GM20431 (cell line): Measurements from ENCODE around the gene RPL18.
"Not testable (repeated sequence)": the region's sequence is repeated elsewhere in the genome, so short reads cannot be mapped to it uniquely, and the experiment has no call there.

Source experiments
- in situ Hi-C: fragments of 300-500 bp; cut with MseI, MboI; formaldehyde crosslinking; loops from one replicate; pipeline ENCODE4 v1.15.0; 2020; ENCODE audit warnings: low sequenced_read_pairs; ENCODE audit not compliant: unreplicated experiment

The RPL18 gene

GRCh38 chr19:48595833-48596232, 23.1 kb downstream of the RPL18 start:
- in situ Hi-C loops: no loop called here

- in situ Hi-C loops: no loop called here
These were observed 23.8 kb downstream of the RPL18 start for GRCh38 chr19:48595171-48595570.

GRCh38 chr19:48591021-48591420, 28.0 kb downstream of the RPL18 start:
- in situ Hi-C loops: no loop called here

GRCh38 chr19:48588670-48589401, 30.1 kb downstream of the RPL18 start:
- in situ Hi-C loops: no loop called here

- in situ Hi-C loops: no loop called here
These were observed 31.6 kb downstream of the RPL18 start for GRCh38 chr19:48587387-48587786.

GRCh38 chr19:48582168-48582567, 36.8 kb downstream of the RPL18 start:
- in situ Hi-C loops: no loop called here

GRCh38 chr19:48578891-48579290, 40.1 kb downstream of the RPL18 start:
- in situ Hi-C loops: no loop called here

GRCh38 chr19:48577908-48578307, 41.1 kb downstream of the RPL18 start:
- in situ Hi-C loops: not testable (repeated sequence)

- in situ Hi-C loops: no loop called here
These were observed 42.9 kb downstream of the RPL18 start for GRCh38 chr19:48575931-48576622.

GRCh38 chr19:48573163-48573505, 45.8 kb downstream of the RPL18 start:
- in situ Hi-C loops: no loop called here

GRCh38 chr19:48571378-48572162, 47.4 kb downstream of the RPL18 start:
- in situ Hi-C loops: no loop called here

- in situ Hi-C loops: no loop called here
These were observed 49.2 kb downstream of the RPL18 start for GRCh38 chr19:48569814-48570213.

GRCh38 chr19:48568345-48568886, 50.6 kb downstream of the RPL18 start:
- in situ Hi-C loops: no loop called here
